HG03066 (cell line): ENCODE data around the gene SSTR5.

ENCODE experiments used
- ATAC-seq: cut with Tn5 transposase; IDR thresholded peaks from one replicate; pipeline ENCODE4 v1.9.1; 2021; ENCODE audit warnings: low read depth; ENCODE audit not compliant: unreplicated experiment

The SSTR5 gene

GRCh38 chr16:1101133-1101532 is 28.6 kb downstream of the SSTR5 start:
- no peak for ATAC-seq

- ATAC-seq, result no peak
Observed at GRCh38 chr16:1101573-1102332, 29.2 kb downstream of the SSTR5 start.

GRCh38 chr16:1102333-1102700 is 29.8 kb downstream of the SSTR5 start:
- ATAC-seq, result no peak

GRCh38 chr16:1102921-1103635 is 30.5 kb downstream of the SSTR5 start:
- ATAC-seq, result no peak

- no peak for ATAC-seq
Observed at GRCh38 chr16:1103636-1103980, 31.1 kb downstream of the SSTR5 start.

GRCh38 chr16:1105888-1106620 is 33.5 kb downstream of the SSTR5 start:
- ATAC-seq, result no peak

GRCh38 chr16:1106659-1107058 is 34.1 kb downstream of the SSTR5 start:
- ATAC-seq, result no peak

GRCh38 chr16:1107141-1107540 is 34.6 kb downstream of the SSTR5 start:
- ATAC-seq, result no peak

- ATAC-seq, result no peak
Observed at GRCh38 chr16:1107731-1108130, 35.2 kb downstream of the SSTR5 start.

- ATAC-seq, result no peak
Observed at GRCh38 chr16:1108299-1109252, 36.0 kb downstream of the SSTR5 start.

GRCh38 chr16:1109648-1110047 is 37.1 kb downstream of the SSTR5 start:
- ATAC-seq, result no peak

- no peak for ATAC-seq
Observed at GRCh38 chr16:1112506-1113184, 40.1 kb downstream of the SSTR5 start.

- no peak for ATAC-seq
Observed at GRCh38 chr16:1113489-1113888, 40.9 kb downstream of the SSTR5 start.

- ATAC-seq, result no peak
Observed at GRCh38 chr16:1113889-1114526, 41.5 kb downstream of the SSTR5 start.

- no peak for ATAC-seq
Observed at GRCh38 chr16:1116693-1117077, 44.1 kb downstream of the SSTR5 start.

- ATAC-seq, result no peak
Observed at GRCh38 chr16:1117176-1117900, 44.8 kb downstream of the SSTR5 start.

GRCh38 chr16:1117926-1118325 is 45.4 kb downstream of the SSTR5 start:
- ATAC-seq, result no peak

GRCh38 chr16:1119129-1119528 is 46.6 kb downstream of the SSTR5 start:
- ATAC-seq, result no peak
